ENCODE results near the gene SLC38A6. TPM values are rescaled to one million over a fixed set of nuclear protein-coding genes. Genes with fewer than 3 reads are reported as not detected.
A peak's percentile ranks its signal among the peaks of the same experiment; 100 is the strongest.

Gene SLC38A6
- total and polyA plus RNA-seq, 2 experiments from 2014 or later = 17.0 to 26.0 TPM

GRCh38 chr14:61099216-61099835 is 118.3 kb downstream of the SLC38A6 start:
- Histone ChIP-seq H4K20me1 (ENCODE audit: insufficient read depth, poor library complexity, severe bottlenecking) (no peaks in the 10 kb centered on the region), H3K27ac (no peak overlapping the region), H3K79me2 (no peaks in the 10 kb centered on the region), H3K4me1 (ENCODE audit: insufficient read depth) (peaks cover 23% of the 10 kb centered on the region), H3K27me3 (no peaks in the 10 kb centered on the region), H3K9me3 (ENCODE audit: low read depth) (no peaks in the 10 kb centered on the region), H3K4me2 (no peak overlapping the region), H2AFZ (no peak overlapping the region), H3K36me3 (replicated peaks; ENCODE audit: insufficient read depth, low read depth) (no peaks in the 10 kb centered on the region), H3K4me3 (no peak overlapping the region), H3K9me2 (replicated peaks; ENCODE audit: insufficient read depth) (no peaks in the 10 kb centered on the region)
- DNase-seq (ENCODE audit: low spot score) = no peak
- 70% methylated on average over 4 of the region's 4 CpGs for WGBS (ENCODE audit: low lambda C conversion rate, missing lambda C conversion rate)
- TF ChIP-seq EZH2 (IDR thresholded peaks at IDR 0.05; ENCODE audit: borderline replicate concordance) = no peak
- TF ChIP-seq CTCF (IDR thresholded peaks at IDR 0.05; ENCODE audit: poor library complexity) = no peak
- TF ChIP-seq EZH2phosphoT487 (IDR thresholded peaks at IDR 0.05; ENCODE audit: low read depth, severe bottlenecking, unreplicated experiment) = no peak

GRCh38 chr14:61101803-61102548 is 120.9 kb downstream of the SLC38A6 start:
- no peaks in the 10 kb centered on the region for H3K79me2 ChIP-seq
- H3K27ac ChIP-seq = peak overlapping the region; percentile 90
- H3K36me3 ChIP-seq (replicated peaks; ENCODE audit: insufficient read depth, low read depth) = no peaks in the 10 kb centered on the region
- TF ChIP-seq EZH2phosphoT487 (IDR thresholded peaks at IDR 0.05; ENCODE audit: low read depth, severe bottlenecking, unreplicated experiment) = no peak
- TF ChIP-seq CTCF (IDR thresholded peaks at IDR 0.05; ENCODE audit: poor library complexity) = no peak
- TF ChIP-seq EZH2 (IDR thresholded peaks at IDR 0.05; ENCODE audit: borderline replicate concordance) = no peak
- H3K4me1 ChIP-seq (ENCODE audit: insufficient read depth) = peaks cover 26% of the 10 kb centered on the region
- no peak overlapping the region for H3K4me3 ChIP-seq
- no peaks in the 10 kb centered on the region for H4K20me1 ChIP-seq (ENCODE audit: insufficient read depth, poor library complexity, severe bottlenecking)
- no peaks in the 10 kb centered on the region for H3K9me2 ChIP-seq (replicated peaks; ENCODE audit: insufficient read depth)
- H3K9me3 ChIP-seq (ENCODE audit: low read depth) = no peaks in the 10 kb centered on the region
- H2AFZ ChIP-seq = peak overlapping the region; percentile 70
- H3K27me3 ChIP-seq = no peaks in the 10 kb centered on the region
- WGBS (ENCODE audit: low lambda C conversion rate, missing lambda C conversion rate) = 64% methylated on average over 4 of the region's 4 CpGs
- H3K4me2 ChIP-seq = no peak overlapping the region
- DNase-seq (ENCODE audit: low spot score) = no peak

Small RNA genes within 50 kb of the gene (small RNA-seq; reads per million reads assigned to genes)
- not detected for gene RNU6-398P

Other genes starting within 250 kb of the SLC38A6 start
- gene MNAT1, start 246.5 kb upstream of the SLC38A6 start, total RNA-seq = 39.9 and 60.9 TPM in 2 replicates
- gene MNAT1, start 246.5 kb upstream of the SLC38A6 start, polyA plus RNA-seq = 30.0 and 34.4 TPM in 2 replicates
- 7.5 and 14.3 TPM in 2 replicates for gene TRMT5, start 166 bp upstream of the SLC38A6 start, total RNA-seq
- 4.7 and 6.5 TPM in 2 replicates for gene TRMT5, start 166 bp upstream of the SLC38A6 start, polyA plus RNA-seq